HepG2 (cell line): Measurements from ENCODE around the gene THRA. TPM values are rescaled to one million over a fixed set of nuclear protein-coding genes. Genes with fewer than 3 reads are reported as not detected.

Source experiments
- ATAC-seq: fragments of 200-7000 bp; cut with Tn5 transposase; 3 replicates; pipeline ENCODE4 v1.9.1; 2020; ENCODE audit warnings: mild to moderate bottlenecking, moderate library complexity
- BruUV-seq: library from RNA; stranded (reverse); fragments of 400-500 nt; replicated peaks from 2 replicates; lab custom pipeline; 2021; lab: Mats Ljungman, UMichigan
- CTCF ChIA-PET: fragments of 300-600 bp; formaldehyde crosslinking; extraction: SDS; loops from one replicate; lab custom pipeline; 2021; ENCODE audit warnings: low total read pairs, inconsistent platforms, low intra/inter-chr PET ratio; lab: Yijun Ruan, JAX
- POLR2A ChIA-PET: fragments of 350-600 bp; sonication (Branson Sonifier 250); formaldehyde crosslinking; loops from one replicate; lab custom pipeline; 2020; ENCODE audit warnings: antibody characterized with exemption, inconsistent platforms; lab: Yijun Ruan, JAX
- DNase-seq: peaks from one replicate; pipeline ENCODE4 v3.0.0-alpha.2; 2015; ENCODE audit warnings: low spot score
- FAIRE-seq: peaks from 3 replicates; lab custom pipeline; 2011; peaks lifted over from hg19 to GRCh38; lab: Jason Lieb, UNC
- H2AFZ ChIP-seq: one replicate; pipeline ENCODE4 v1.6.1; 2011; ENCODE audit warnings: low read length, inconsistent platforms
- H3K27ac ChIP-seq: fragments of 300-600 bp; 3 replicates; pipeline ENCODE4 v1.8.0; 2011; ENCODE audit warnings: mixed run types, mild to moderate bottlenecking, mixed read lengths, low read length, inconsistent platforms; ENCODE audit not compliant: insufficient read depth; ENCODE audit errors: extremely low read length
- H3K27me3 ChIP-seq, 2 experiments: fragments of 200-600 bp in 1 of 2; 2 replicates in 1 of 2; 3 replicates in 1 of 2; pipeline versions ENCODE4 v1.6.0 to v1.8.0; 2011; ENCODE audit warnings: low read length in 2 of 2, mild to moderate bottlenecking in 2 of 2, moderate library complexity in 2 of 2, inconsistent platforms in 1 of 2; ENCODE audit not compliant: insufficient read depth in 2 of 2, control insufficient read depth in 1 of 2
- H3K36me3 ChIP-seq, 2 experiments: fragments of 200-600 bp in 1 of 2; replicated peaks in 1 of 2; 2 replicates in 1 of 2; 3 replicates in 1 of 2; pipeline versions ENCODE4 v1.5.1 to v1.8.0; 2011; ENCODE audit warnings: low read length in 2 of 2, inconsistent platforms in 1 of 2; ENCODE audit not compliant: insufficient read depth in 2 of 2, control insufficient read depth in 1 of 2
- H3K4me1 ChIP-seq: 2 replicates; pipeline ENCODE4 v1.5.1; 2012; ENCODE audit warnings: low read length, inconsistent platforms; ENCODE audit not compliant: insufficient read depth
- H3K4me2 ChIP-seq: 2 replicates; pipeline ENCODE4 v1.6.0; 2011; ENCODE audit warnings: low read depth, low read length, inconsistent platforms
- H3K4me3 ChIP-seq, 3 experiments: fragments of 200-600 bp in 1 of 3; sonication (generic), shearing (Covaris generic) in 1 of 3; replicated peaks in 1 of 3; 2 replicates each; pipeline ENCODE4 v1.5.1; 2011 to 2016; ENCODE audit warnings: low read length in 3 of 3, inconsistent platforms in 2 of 3, low read depth in 2 of 3, mild to moderate bottlenecking in 2 of 3, control low read depth in 1 of 3, mixed read lengths in 1 of 3; ENCODE audit not compliant: insufficient read depth in 1 of 3
- H3K79me2 ChIP-seq: one replicate; pipeline ENCODE4 v1.6.1; 2011; ENCODE audit warnings: low read length, inconsistent platforms; ENCODE audit not compliant: insufficient read depth
- H3K9ac ChIP-seq: 2 replicates; pipeline ENCODE4 v1.6.0; 2011; ENCODE audit warnings: mild to moderate bottlenecking, low read depth, low read length, inconsistent platforms; ENCODE audit not compliant: insufficient read depth
- H3K9me3 ChIP-seq: 2 replicates; pipeline ENCODE4 v1.5.1; 2012; ENCODE audit warnings: mild to moderate bottlenecking, low read length
- H4K20me1 ChIP-seq: 2 replicates; pipeline ENCODE4 v1.6.0; 2011; ENCODE audit warnings: inconsistent platforms, mild to moderate bottlenecking, low read length, moderate library complexity; ENCODE audit not compliant: insufficient read depth
- ATM ChIP-seq: fragments of 450-650 bp; IDR thresholded peaks from 2 replicates; pipeline ENCODE4 v1.7.1; 2017; ENCODE audit warnings: mild to moderate bottlenecking, borderline replicate concordance
- BCL6 ChIP-seq: IDR thresholded peaks from 2 replicates; pipeline ENCODE4 v1.6.1; 2016; ENCODE audit warnings: missing genetic modification reagents, missing compliant biosample characterization
- FOXP1 ChIP-seq, 2 experiments: fragments of 450-650 bp in 1 of 2; IDR thresholded peaks; 2 replicates each; pipeline ENCODE4 v1.6.1; 2017 to 2018; ENCODE audit warnings: antibody characterized with exemption in 1 of 2
- MAZ ChIP-seq, 2 experiments: sonication (generic) in 1 of 2; formaldehyde crosslinking in 1 of 2; IDR thresholded peaks; 2 replicates each; pipeline versions ENCODE4 v1.5.0 to v1.6.1; 2012 to 2020; ENCODE audit warnings: low read depth in 2 of 2, mild to moderate bottlenecking in 2 of 2, borderline replicate concordance in 1 of 2, improper control_type of control experiment in 1 of 2, low read length in 1 of 2, missing genetic modification reagents in 1 of 2, moderate library complexity in 1 of 2
- MBD4 ChIP-seq: IDR thresholded peaks from 2 replicates; pipeline ENCODE4 v1.6.1; 2012; ENCODE audit warnings: low read length, inconsistent platforms, borderline replicate concordance
- MTA1 ChIP-seq: sonication (generic); formaldehyde crosslinking; IDR thresholded peaks from 2 replicates; pipeline ENCODE4 v1.4.0; 2020; ENCODE audit warnings: missing genetic modification reagents, mild to moderate bottlenecking, borderline replicate concordance
- PHF5A ChIP-seq: IDR thresholded peaks from one replicate; pipeline ENCODE4 v1.6.1; 2018; ENCODE audit warnings: low read depth, missing genetic modification reagents; ENCODE audit not compliant: unreplicated experiment
- STAT6 ChIP-seq: sonication (generic); formaldehyde crosslinking; IDR thresholded peaks from 2 replicates; pipeline ENCODE4 v1.4.0; 2020; ENCODE audit warnings: missing genetic modification reagents, mild to moderate bottlenecking, borderline replicate concordance
- ZMAT3 ChIP-seq: sonication (generic); formaldehyde crosslinking; conservative IDR thresholded peaks from 2 replicates; pipeline ENCODE4 v1.7.0; 2021; ENCODE audit warnings: missing genetic modification reagents
- ZNF224 ChIP-seq: sonication (generic); formaldehyde crosslinking; IDR thresholded peaks from 2 replicates; pipeline ENCODE4 v1.5.0; 2020; ENCODE audit warnings: mild to moderate bottlenecking, missing genetic modification reagents
- WGBS: methylation state at CpG from one replicate; pipeline ENCODE4 v1.1.6; 2017; ENCODE audit warnings: low lambda C conversion rate; 5-methylcytosine and 5-hydroxymethylcytosine counted together
- in situ Hi-C: cut with HindIII; loops from 2 replicates; pipeline ENCODE4 v1.10.0; 2017; ENCODE audit warnings: low pct_unique_long_range_greater_than_20kb; ENCODE audit not compliant: extremely low pct_ligation_motif_present
- intact Hi-C: fragments of 100-400 bp; cut with micrococcal nuclease; formaldehyde crosslinking; loops from one replicate; pipeline ENCODE4 v1.10.0; 2022; ENCODE audit not compliant: unreplicated experiment
- polyA plus RNA-seq, 8 experiments: library from polyadenylated mRNA; depleted of rRNA in 3 of 8; stranded (reverse) in 7 of 8; unstranded in 1 of 8; fragments of >200 nt; fragmentation: Illumina TruSeq in 4 of 8; extraction: Trizol in 4 of 8; gene quantifications; 2 replicates each; pipeline versions ENCODE4 v1.2.1 to v1.2.3, GENCODE V29; 2011 to 2016; ENCODE audit warnings: low read depth in 4 of 8, missing spikeins in 1 of 8, mixed read lengths in 1 of 8; ENCODE audit not compliant: insufficient read depth in 1 of 8
- total RNA-seq, 5 experiments: library from RNA; depleted of rRNA; stranded (reverse); fragments of >200 nt; fragmentation: Illumina TruSeq; extraction: Trizol; gene quantifications; 2 replicates each; pipeline ENCODE4 v1.2.3, GENCODE V29; 2016; ENCODE audit warnings: low read depth in 1 of 5

Gene THRA
- total and polyA plus RNA-seq, 2 of the 13 experiments (the other 11 are each of a cell fraction or from before 2014, with no cell fraction given) = 8.0 to 9.9 TPM

GRCh38 chr17:40028595-40028994 is 34.2 kb upstream of the THRA start:
- WGBS = 95% methylated on average over 13 of the region's 13 CpGs
- intact Hi-C loops = no loop called here

More at GRCh38 chr17:40028595-40028994, 34.2 kb upstream of the THRA start:
- H3K4me1 ChIP-seq = no peaks in the 10 kb centered on the region
- in situ Hi-C loops = no loop called here
- peaks cover 46 to 75% of the 10 kb centered on the region in 2 experiments for H3K36me3 ChIP-seq
- ATAC-seq = no peak
- no peak overlapping the region for H3K4me2 ChIP-seq
- H3K4me3 ChIP-seq = no peak overlapping the region
- H3K79me2 ChIP-seq = no peaks in the 10 kb centered on the region
- CTCF ChIA-PET = no interaction called here
- no TSS peak for BruUV-seq
- no peak overlapping the region for H2AFZ ChIP-seq
- DNase-seq = no peak
- no peaks in the 10 kb centered on the region for H4K20me1 ChIP-seq
- no peaks in the 10 kb centered on the region for H3K27me3 ChIP-seq
- TF ChIP-seq MTA1 (CRISPR knock-in tag) (no peak), PHF5A (CRISPR knock-in tag) (no peak), FOXP1 (IDR thresholded peaks at IDR 0.05) (no peak), FOXP1 (CRISPR knock-in tag; IDR thresholded peaks at IDR 0.05) (no peak), ATM (no peak), ZMAT3 (no peak), BCL6 (CRISPR knock-in tag) (no peak), ZNF224 (no peak), MBD4 (no peak), STAT6 (CRISPR knock-in tag) (no peak), MAZ (IDR thresholded peaks at IDR 0.05; ENCODE audit: borderline replicate concordance, low read depth, low read length) (no peak), MAZ (CRISPR knock-in tag; IDR thresholded peaks at IDR 0.05; ENCODE audit: low read depth) (no peak)
- no peak for FAIRE-seq
- H3K9me3 ChIP-seq = no peaks in the 10 kb centered on the region
- no peak overlapping the region for H3K27ac ChIP-seq
- no peak overlapping the region for H3K9ac ChIP-seq
- POLR2A ChIA-PET = interaction anchor here (1.2 kb wide), 1 partner anchor 25 kb away, joined by 6 read pairs; the partner anchor contains the start of gene MED24
